Mesenchymal stem cell (in vitro differentiated cells and primary cell): Measurements from ENCODE around the gene PTH2.

Source experiments
- DNase-seq: peaks from one replicate; pipeline ENCODE4 v3.0.0-alpha.2; 2013
- H2AFZ ChIP-seq: one replicate; pipeline ENCODE4 v1.6.1; 2013; ENCODE audit warnings: low read depth, mild to moderate bottlenecking, control low read depth, inconsistent platforms, low read length, moderate library complexity
- H2AK5ac ChIP-seq: 2 replicates; pipeline ENCODE4 v1.6.1; 2013; ENCODE audit warnings: low read length, moderate library complexity, mild to moderate bottlenecking, inconsistent platforms; ENCODE audit not compliant: severe bottlenecking
- H2BK120ac ChIP-seq: one replicate; pipeline ENCODE4 v1.6.1; 2013; ENCODE audit warnings: low read depth, mild to moderate bottlenecking, inconsistent platforms, low read length, moderate library complexity
- H2BK12ac ChIP-seq, 2 experiments: one replicate each; pipeline ENCODE4 v1.6.1; 2013; ENCODE audit warnings: inconsistent platforms in 2 of 2, low read length in 2 of 2, mild to moderate bottlenecking in 2 of 2, moderate library complexity in 2 of 2, control low read depth in 1 of 2
- H2BK15ac ChIP-seq: one replicate; pipeline ENCODE4 v1.6.1; 2013; ENCODE audit warnings: mild to moderate bottlenecking, low read depth, inconsistent platforms; ENCODE audit not compliant: poor library complexity, severe bottlenecking
- H2BK5ac ChIP-seq: 2 replicates; pipeline ENCODE4 v1.6.1; 2013; ENCODE audit warnings: low read depth, mild to moderate bottlenecking, low read length, control low read depth, inconsistent platforms; ENCODE audit not compliant: poor library complexity, severe bottlenecking
- H3K14ac ChIP-seq, 2 experiments: one replicate each; pipeline ENCODE4 v1.6.1; 2013; ENCODE audit warnings: inconsistent platforms in 2 of 2, low read length in 2 of 2, control low read depth in 1 of 2, mild to moderate bottlenecking in 1 of 2, moderate library complexity in 1 of 2
- H3K18ac ChIP-seq, 2 experiments: one replicate each; pipeline ENCODE4 v1.6.1; 2013; ENCODE audit warnings: inconsistent platforms in 2 of 2, low read length in 2 of 2, control low read depth in 1 of 2, low read depth in 1 of 2, mild to moderate bottlenecking in 1 of 2
- H3K23ac ChIP-seq, 2 experiments: one replicate each; pipeline ENCODE4 v1.6.1; 2013; ENCODE audit warnings: inconsistent platforms in 2 of 2, low read length in 2 of 2, mild to moderate bottlenecking in 2 of 2, moderate library complexity in 2 of 2, control low read depth in 1 of 2
- H3K27ac ChIP-seq: 2 replicates; pipeline ENCODE4 v1.5.1; 2013; ENCODE audit warnings: mild to moderate bottlenecking, moderate library complexity, low read length, control low read depth, inconsistent platforms; ENCODE audit not compliant: poor library complexity, severe bottlenecking
- H3K27me3 ChIP-seq, 2 experiments: 2 replicates each; pipeline versions ENCODE4 v1.6.1 to v1.7.0; 2013; ENCODE audit warnings: low read length in 2 of 2, mild to moderate bottlenecking in 2 of 2, moderate library complexity in 2 of 2, control low read depth in 1 of 2, inconsistent platforms in 1 of 2; ENCODE audit not compliant: control insufficient read depth in 1 of 2, insufficient read depth in 1 of 2
- H3K36me3 ChIP-seq, 2 experiments: 2 replicates each; pipeline versions ENCODE4 v1.6.1 to v1.7.0; 2013; ENCODE audit warnings: low read length in 2 of 2, control low read depth in 1 of 2, inconsistent platforms in 1 of 2, low read depth in 1 of 2, mild to moderate bottlenecking in 1 of 2; ENCODE audit not compliant: insufficient read depth in 2 of 2, control insufficient read depth in 1 of 2
- H3K4ac ChIP-seq, 2 experiments: one replicate each; pipeline ENCODE4 v1.6.1; 2013; ENCODE audit warnings: inconsistent platforms in 2 of 2, low read length in 2 of 2, mild to moderate bottlenecking in 2 of 2, moderate library complexity in 2 of 2, control low read depth in 1 of 2, low read depth in 1 of 2
- H3K4me1 ChIP-seq: 2 replicates; pipeline ENCODE4 v1.6.1; 2013; ENCODE audit warnings: low read depth, low read length, control low read depth; ENCODE audit not compliant: control insufficient read depth, insufficient read depth
- H3K4me2 ChIP-seq: 2 replicates; pipeline ENCODE4 v1.6.1; 2013; ENCODE audit warnings: low read length, mild to moderate bottlenecking, inconsistent platforms; ENCODE audit not compliant: poor library complexity, severe bottlenecking
- H3K4me3 ChIP-seq, 2 experiments: 2 replicates each; pipeline versions ENCODE4 v1.5.1 to v1.7.0; 2013; ENCODE audit warnings: low read length in 2 of 2, mild to moderate bottlenecking in 2 of 2, control low read depth in 1 of 2, low read depth in 1 of 2; ENCODE audit not compliant: insufficient read depth in 1 of 2
- H3K79me1 ChIP-seq: replicated peaks from 2 replicates; pipeline ENCODE4 v1.6.1; 2013; ENCODE audit warnings: mild to moderate bottlenecking, control low read depth, low read length, inconsistent platforms; ENCODE audit not compliant: poor library complexity, severe bottlenecking
- H3K9ac ChIP-seq: 2 replicates; pipeline ENCODE4 v1.7.0; 2013; ENCODE audit warnings: mild to moderate bottlenecking, low read length, moderate library complexity
- H3K9me3 ChIP-seq: 2 replicates; pipeline ENCODE4 v1.7.0; 2013; ENCODE audit warnings: mild to moderate bottlenecking, low read length; ENCODE audit not compliant: control insufficient read depth
- H4K8ac ChIP-seq: one replicate; pipeline ENCODE4 v1.6.1; 2013; ENCODE audit warnings: inconsistent platforms, mild to moderate bottlenecking, low read length, moderate library complexity
- H4K91ac ChIP-seq: one replicate; pipeline ENCODE4 v1.6.1; 2013; ENCODE audit warnings: mild to moderate bottlenecking, low read length, inconsistent platforms
- whole genome bisulfite sequencing: methylation state at CpG from one replicate; pipeline ENCODE4 v1.1.7; 2013; ENCODE audit warnings: mixed read lengths; 5-methylcytosine and 5-hydroxymethylcytosine counted together

PTH2 gene

DNA sequence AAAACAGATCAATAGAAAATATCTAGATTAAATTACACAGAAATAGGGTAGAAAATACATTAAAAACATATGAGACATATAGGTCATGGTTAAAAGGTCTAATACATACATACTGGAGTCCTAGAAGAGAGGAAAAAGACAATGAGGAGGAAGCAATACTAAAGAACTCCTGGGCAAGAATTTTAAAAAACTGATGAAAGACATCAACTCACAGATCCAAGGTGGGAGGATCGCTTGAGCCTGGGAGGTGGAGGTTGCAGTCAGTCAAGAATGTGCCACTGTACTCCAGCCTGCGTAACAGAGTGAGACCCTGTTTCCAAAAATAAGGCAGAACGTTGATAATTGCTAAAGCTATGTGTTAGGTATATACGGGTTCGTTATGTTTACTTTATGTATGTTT lies 40.6 kb downstream of the PTH2 start:
- Histone ChIP-seq H2AK5ac (no peak overlapping the region), H3K14ac (no peak overlapping the region), H3K23ac (no peak overlapping the region), H3K36me3 (no peaks in the 10 kb centered on the region), H4K91ac (no peak overlapping the region), H3K4ac (no peak overlapping the region), H2BK15ac (no peak overlapping the region), H2AFZ (no peak overlapping the region), H3K18ac (no peak overlapping the region), H3K27me3 (peaks cover 0 to 3% of the 10 kb centered on the region in 2 experiments), H3K9ac (no peak overlapping the region), H2BK12ac (no peak overlapping the region), H3K27ac (no peak overlapping the region), H3K79me1 (no peaks in the 10 kb centered on the region), H2BK5ac (no peak overlapping the region), H3K4me1 (no peaks in the 10 kb centered on the region), H3K4me2 (no peak overlapping the region), H3K4me3 (peak overlapping the region in 1 of 2 experiments; percentile 33), H2BK120ac (no peak overlapping the region), H4K8ac (no peak overlapping the region), H3K9me3 (peaks cover 22% of the 10 kb centered on the region)
- 91% methylated on average over 2 of the region's 5 CpGs for WGBS
- no peak for DNase-seq

DNA sequence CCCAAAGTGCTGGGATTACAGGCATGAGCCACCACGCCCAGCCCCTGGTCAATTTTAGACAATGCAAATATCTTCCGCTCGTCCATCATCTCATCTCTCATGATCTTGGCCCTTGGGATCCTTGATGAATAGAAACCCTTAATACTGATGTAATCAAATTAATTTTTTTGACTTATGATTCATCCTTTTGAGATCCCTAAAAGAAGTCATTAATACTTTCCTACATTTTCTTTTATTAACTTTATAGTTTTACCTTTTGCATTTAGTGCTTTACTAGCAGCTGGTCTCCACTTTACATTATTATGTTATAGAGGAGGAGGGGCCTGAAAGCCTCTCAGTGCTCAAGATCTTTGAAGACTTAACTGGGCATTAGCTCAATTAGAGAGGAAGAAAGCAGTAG lies 42.9 kb downstream of the PTH2 start:
- peaks cover 9 to 10% of the 10 kb centered on the region in 2 experiments for H3K27me3 ChIP-seq
- no peak overlapping the region for H2BK120ac ChIP-seq
- peaks cover 22% of the 10 kb centered on the region for H3K9me3 ChIP-seq
- H2AFZ ChIP-seq: no peak overlapping the region
- no peak overlapping the region for H2BK5ac ChIP-seq
- no peak overlapping the region for H4K91ac ChIP-seq
- DNase-seq: no peak
- no peak overlapping the region for H3K4me2 ChIP-seq
- H3K36me3 ChIP-seq: no peaks in the 10 kb centered on the region
- no peaks in the 10 kb centered on the region for H3K4me1 ChIP-seq
- no peak overlapping the region for H3K14ac ChIP-seq
- no peak overlapping the region for H2BK15ac ChIP-seq
- no peak overlapping the region for H3K9ac ChIP-seq
- no peak overlapping the region for H2AK5ac ChIP-seq
- H3K27ac ChIP-seq: no peak overlapping the region
- H3K79me1 ChIP-seq: no peaks in the 10 kb centered on the region
- 71% methylated on average over 1 of the region's 3 CpGs for WGBS
- H4K8ac ChIP-seq: no peak overlapping the region
- no peak overlapping the region for H2BK12ac ChIP-seq
- no peak overlapping the region for H3K4me3 ChIP-seq
- H3K18ac ChIP-seq: no peak overlapping the region
- no peak overlapping the region for H3K23ac ChIP-seq
- H3K4ac ChIP-seq: no peak overlapping the region

- Histone ChIP-seq H3K14ac (no peak overlapping the region), H3K9me3 (peaks cover 17% of the 10 kb centered on the region), H3K9ac (no peak overlapping the region), H3K27ac (no peak overlapping the region), H2BK120ac (no peak overlapping the region), H3K4me3 (no peak overlapping the region), H3K23ac (no peak overlapping the region), H4K8ac (no peak overlapping the region), H2BK12ac (no peak overlapping the region), H2AK5ac (no peak overlapping the region), H3K79me1 (no peaks in the 10 kb centered on the region), H3K36me3 (no peaks in the 10 kb centered on the region), H3K4ac (no peak overlapping the region), H3K27me3 (peaks cover 11 to 14% of the 10 kb centered on the region in 2 experiments), H3K18ac (no peak overlapping the region), H3K4me2 (no peak overlapping the region), H4K91ac (no peak overlapping the region), H2BK15ac (no peak overlapping the region), H2AFZ (no peak overlapping the region), H3K4me1 (no peaks in the 10 kb centered on the region), H2BK5ac (no peak overlapping the region)
- DNase-seq: no peak
- WGBS: 62% methylated on average over 3 of the region's 3 CpGs
These were observed 44.7 kb downstream of the PTH2 start for GRCh38 chr19:49378512-49378911.

DNA sequence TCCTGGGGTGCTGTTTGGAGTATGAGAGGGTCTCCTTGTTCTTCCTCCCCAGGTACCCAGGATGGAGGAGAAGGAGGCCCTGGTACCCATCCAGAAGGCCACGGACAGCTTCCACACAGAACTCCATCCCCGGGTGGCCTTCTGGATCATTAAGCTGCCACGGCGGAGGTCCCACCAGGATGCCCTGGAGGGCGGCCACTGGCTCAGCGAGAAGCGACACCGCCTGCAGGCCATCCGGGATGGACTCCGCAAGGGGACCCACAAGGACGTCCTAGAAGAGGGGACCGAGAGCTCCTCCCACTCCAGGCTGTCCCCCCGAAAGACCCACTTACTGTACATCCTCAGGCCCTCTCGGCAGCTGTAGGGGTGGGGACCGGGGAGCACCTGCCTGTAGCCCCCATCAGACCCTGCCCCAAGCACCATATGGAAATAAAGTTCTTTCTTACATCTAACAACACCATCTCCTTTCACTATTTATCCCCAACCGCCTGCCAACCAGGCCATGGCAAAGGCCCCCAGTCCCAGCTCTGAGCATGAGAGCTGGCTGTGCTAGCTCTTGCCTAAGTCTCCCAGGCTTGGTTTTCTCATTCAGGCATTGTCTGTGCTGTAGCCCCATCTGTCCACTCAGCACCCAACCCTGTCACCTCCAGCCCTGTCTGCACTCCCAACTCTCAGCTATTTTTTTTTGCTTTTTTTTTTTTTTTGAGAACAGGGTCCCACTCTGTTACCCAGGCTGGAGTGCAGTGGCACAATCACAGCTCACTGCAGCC lies 48.4 kb downstream of the PTH2 start:
- no peak overlapping the region for H3K4me2 ChIP-seq
- H2BK120ac ChIP-seq: no peak overlapping the region

More for the DNA sequence above, 48.4 kb downstream of the PTH2 start:
- no peak for DNase-seq
- H2BK5ac ChIP-seq: no peak overlapping the region
- no peak overlapping the region for H3K4me3 ChIP-seq
- H3K14ac ChIP-seq: no peak overlapping the region
- H3K79me1 ChIP-seq: no peaks in the 10 kb centered on the region
- no peak overlapping the region for H4K8ac ChIP-seq
- H3K27ac ChIP-seq: no peak overlapping the region
- H3K23ac ChIP-seq: no peak overlapping the region
- H2AK5ac ChIP-seq: no peak overlapping the region
- H4K91ac ChIP-seq: no peak overlapping the region
- no peak overlapping the region for H2BK15ac ChIP-seq
- no peak overlapping the region for H2BK12ac ChIP-seq
- peaks cover 10% of the 10 kb centered on the region for H3K9me3 ChIP-seq
- WGBS: 86% methylated on average over 16 of the region's 16 CpGs
- no peaks in the 10 kb centered on the region for H3K4me1 ChIP-seq
- no peak overlapping the region for H3K4ac ChIP-seq
- H3K9ac ChIP-seq: no peak overlapping the region
- H3K36me3 ChIP-seq: no peaks in the 10 kb centered on the region
- H3K27me3 ChIP-seq: peaks cover 9 to 14% of the 10 kb centered on the region in 2 experiments
- no peak overlapping the region for H3K18ac ChIP-seq
- H2AFZ ChIP-seq: no peak overlapping the region
